Measurements from ENCODE around the gene SKAP2.

- TF ChIP-seq POLR2A (IDR thresholded peaks at IDR 0.05; ENCODE audit: low read depth, low read length) (no peak), RCOR1 (IDR thresholded peaks at IDR 0.05; ENCODE audit: insufficient replicate concordance, low read length) (no peak), MAZ (IDR thresholded peaks at IDR 0.05; ENCODE audit: borderline replicate concordance, low read depth, low read length) (no peak), FOS (IDR thresholded peaks at IDR 0.05; ENCODE audit: low read depth, low read length) (no peak), SMC3 (IDR thresholded peaks at IDR 0.05; ENCODE audit: low read depth, low read length) (no peak), RFX5 (IDR thresholded peaks at IDR 0.05; ENCODE audit: low read depth, low read length) (no peak), BHLHE40 (IDR thresholded peaks at IDR 0.05; ENCODE audit: low read depth, low read length) (no peak)
- TF ChIP-seq, protein P1, sequence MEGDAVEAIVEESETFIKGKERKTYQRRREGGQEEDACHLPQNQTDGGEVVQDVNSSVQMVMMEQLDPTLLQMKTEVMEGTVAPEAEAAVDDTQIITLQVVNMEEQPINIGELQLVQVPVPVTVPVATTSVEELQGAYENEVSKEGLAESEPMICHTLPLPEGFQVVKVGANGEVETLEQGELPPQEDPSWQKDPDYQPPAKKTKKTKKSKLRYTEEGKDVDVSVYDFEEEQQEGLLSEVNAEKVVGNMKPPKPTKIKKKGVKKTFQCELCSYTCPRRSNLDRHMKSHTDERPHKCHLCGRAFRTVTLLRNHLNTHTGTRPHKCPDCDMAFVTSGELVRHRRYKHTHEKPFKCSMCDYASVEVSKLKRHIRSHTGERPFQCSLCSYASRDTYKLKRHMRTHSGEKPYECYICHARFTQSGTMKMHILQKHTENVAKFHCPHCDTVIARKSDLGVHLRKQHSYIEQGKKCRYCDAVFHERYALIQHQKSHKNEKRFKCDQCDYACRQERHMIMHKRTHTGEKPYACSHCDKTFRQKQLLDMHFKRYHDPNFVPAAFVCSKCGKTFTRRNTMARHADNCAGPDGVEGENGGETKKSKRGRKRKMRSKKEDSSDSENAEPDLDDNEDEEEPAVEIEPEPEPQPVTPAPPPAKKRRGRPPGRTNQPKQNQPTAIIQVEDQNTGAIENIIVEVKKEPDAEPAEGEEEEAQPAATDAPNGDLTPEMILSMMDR (conservative IDR thresholded peaks at IDR 0.05; ENCODE audit: low read depth, low read length), result no peak
- TF ChIP-seq, protein P2, sequence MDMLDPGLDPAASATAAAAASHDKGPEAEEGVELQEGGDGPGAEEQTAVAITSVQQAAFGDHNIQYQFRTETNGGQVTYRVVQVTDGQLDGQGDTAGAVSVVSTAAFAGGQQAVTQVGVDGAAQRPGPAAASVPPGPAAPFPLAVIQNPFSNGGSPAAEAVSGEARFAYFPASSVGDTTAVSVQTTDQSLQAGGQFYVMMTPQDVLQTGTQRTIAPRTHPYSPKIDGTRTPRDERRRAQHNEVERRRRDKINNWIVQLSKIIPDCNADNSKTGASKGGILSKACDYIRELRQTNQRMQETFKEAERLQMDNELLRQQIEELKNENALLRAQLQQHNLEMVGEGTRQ (IDR thresholded peaks at IDR 0.05; ENCODE audit: low read depth, low read length), result no peak
Observed at GRCh38 chr7:26630361-26630760, 234.0 kb downstream of the SKAP2 start.
